HepG2 (cell line): ENCODE data around the gene PGPEP1. TPM values are rescaled to one million over a fixed set of nuclear protein-coding genes. Genes with fewer than 3 reads are reported as not detected.

Experiments used
- HDAC6 ChIP-seq: fragments of 200-600 bp; sonication (generic); IDR thresholded peaks from 2 replicates; pipeline ENCODE4 v1.7.0; 2017; ENCODE audit warnings: mild to moderate bottlenecking, antibody characterized with exemption, low read length, low read depth
- THYN1 ChIP-seq: sonication (generic); formaldehyde crosslinking; IDR thresholded peaks from 2 replicates; pipeline ENCODE4 v1.8.1; 2023; ENCODE audit warnings: low read depth, mild to moderate bottlenecking, moderate library complexity, missing genetic modification reagents, borderline replicate concordance
- ZBTB38 ChIP-seq: sonication (generic); formaldehyde crosslinking; IDR thresholded peaks from 2 replicates; pipeline ENCODE4 v1.5.1; 2020; ENCODE audit warnings: mild to moderate bottlenecking, missing genetic modification reagents
- ZFP1 ChIP-seq: IDR thresholded peaks from 2 replicates; pipeline ENCODE4 v1.6.1; 2016
- ZNF749 ChIP-seq: sonication (generic); formaldehyde crosslinking; IDR thresholded peaks from 2 replicates; pipeline ENCODE4 v1.8.0; 2022; ENCODE audit warnings: mild to moderate bottlenecking, missing genetic modification reagents, moderate library complexity, borderline replicate concordance
- polyA plus RNA-seq, 8 experiments: library from polyadenylated mRNA; depleted of rRNA in 3 of 8; stranded (reverse) in 7 of 8; unstranded in 1 of 8; fragments of >200 nt; fragmentation: Illumina TruSeq in 4 of 8; extraction: Trizol in 4 of 8; gene quantifications; 2 replicates each; pipeline versions ENCODE4 v1.2.1 to v1.2.3, GENCODE V29; 2011 to 2016; ENCODE audit warnings: low read depth in 4 of 8, missing spikeins in 1 of 8, mixed read lengths in 1 of 8; ENCODE audit not compliant: insufficient read depth in 1 of 8
- total RNA-seq, 5 experiments: library from RNA; depleted of rRNA; stranded (reverse); fragments of >200 nt; fragmentation: Illumina TruSeq; extraction: Trizol; gene quantifications; 2 replicates each; pipeline ENCODE4 v1.2.3, GENCODE V29; 2016; ENCODE audit warnings: low read depth in 1 of 5
- TF ChIP-seq, protein P1 (sequence below): sonication (generic); formaldehyde crosslinking; IDR thresholded peaks from 2 replicates; pipeline ENCODE4 v1.5.0; 2020; ENCODE audit warnings: mild to moderate bottlenecking, missing genetic modification reagents, borderline replicate concordance
- TF ChIP-seq, protein P2 (sequence below): sonication (generic); formaldehyde crosslinking; IDR thresholded peaks from 2 replicates; pipeline ENCODE4 v1.4.0; 2020; ENCODE audit warnings: missing genetic modification reagents
- TF ChIP-seq, protein P3 (sequence below): IDR thresholded peaks from 2 replicates; pipeline ENCODE4 v1.6.1; 2016; ENCODE audit warnings: missing compliant biosample characterization, missing genetic modification reagents, borderline replicate concordance
- TF ChIP-seq, protein P4 (sequence below): IDR thresholded peaks from 2 replicates; pipeline ENCODE4 v1.6.1; 2018; ENCODE audit warnings: missing genetic modification reagents, mild to moderate bottlenecking, missing compliant biosample characterization
- TF ChIP-seq, protein P5 (sequence below): sonication (generic); formaldehyde crosslinking; IDR thresholded peaks from 2 replicates; pipeline ENCODE4 v1.4.0; 2020; ENCODE audit warnings: missing genetic modification reagents
- TF ChIP-seq, protein P6 (sequence below): sonication (generic); formaldehyde crosslinking; IDR thresholded peaks from 2 replicates; pipeline ENCODE4 v1.5.0; 2020; ENCODE audit warnings: mild to moderate bottlenecking, low read depth, missing genetic modification reagents, borderline replicate concordance
- TF ChIP-seq, protein P7 (sequence below): sonication (generic); formaldehyde crosslinking; IDR thresholded peaks from 2 replicates; pipeline ENCODE4 v1.8.0; 2022; ENCODE audit warnings: mild to moderate bottlenecking, missing genetic modification reagents; ENCODE audit not compliant: insufficient replicate concordance

PGPEP1 gene
- total and polyA plus RNA-seq, 2 of the 13 experiments (the other 11 are each of a cell fraction or from before 2014, with no cell fraction given), result 53.1 to 56.6 TPM

DNA sequence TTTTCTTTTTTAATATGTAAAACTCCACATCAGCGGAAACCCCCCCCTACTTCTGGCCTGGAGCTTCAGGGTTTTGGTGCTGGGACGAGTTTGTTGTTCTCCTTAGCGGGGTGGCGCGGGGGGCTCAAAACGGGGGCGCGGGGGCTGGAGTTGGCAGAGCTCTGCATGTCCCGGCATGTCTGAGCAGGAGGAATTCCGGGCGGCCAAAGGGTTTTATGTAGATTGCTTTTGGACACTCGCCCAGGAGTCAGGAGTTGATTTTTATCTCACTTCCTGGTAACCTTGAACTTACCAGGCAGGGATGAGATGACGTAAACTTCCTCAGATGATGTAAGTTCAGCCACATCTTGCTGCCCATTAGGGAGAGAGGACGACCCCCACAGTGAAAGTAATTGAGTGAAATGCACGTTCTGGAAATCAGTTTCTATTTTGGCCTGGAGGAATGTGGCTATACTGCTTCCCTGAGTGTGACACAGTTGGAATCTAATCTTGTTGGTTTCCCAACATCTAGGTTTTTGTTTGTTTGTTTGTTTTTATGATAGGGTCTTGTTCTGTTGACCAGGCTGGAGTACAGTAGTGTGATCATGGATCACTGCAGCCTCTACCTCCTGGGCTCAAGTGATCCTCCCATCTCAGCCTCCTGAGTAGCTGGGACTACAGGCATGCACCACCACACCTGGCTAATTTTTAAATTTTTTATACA, 24.6 kb downstream of the PGPEP1 start (continued):
- TF ChIP-seq, protein P1, sequence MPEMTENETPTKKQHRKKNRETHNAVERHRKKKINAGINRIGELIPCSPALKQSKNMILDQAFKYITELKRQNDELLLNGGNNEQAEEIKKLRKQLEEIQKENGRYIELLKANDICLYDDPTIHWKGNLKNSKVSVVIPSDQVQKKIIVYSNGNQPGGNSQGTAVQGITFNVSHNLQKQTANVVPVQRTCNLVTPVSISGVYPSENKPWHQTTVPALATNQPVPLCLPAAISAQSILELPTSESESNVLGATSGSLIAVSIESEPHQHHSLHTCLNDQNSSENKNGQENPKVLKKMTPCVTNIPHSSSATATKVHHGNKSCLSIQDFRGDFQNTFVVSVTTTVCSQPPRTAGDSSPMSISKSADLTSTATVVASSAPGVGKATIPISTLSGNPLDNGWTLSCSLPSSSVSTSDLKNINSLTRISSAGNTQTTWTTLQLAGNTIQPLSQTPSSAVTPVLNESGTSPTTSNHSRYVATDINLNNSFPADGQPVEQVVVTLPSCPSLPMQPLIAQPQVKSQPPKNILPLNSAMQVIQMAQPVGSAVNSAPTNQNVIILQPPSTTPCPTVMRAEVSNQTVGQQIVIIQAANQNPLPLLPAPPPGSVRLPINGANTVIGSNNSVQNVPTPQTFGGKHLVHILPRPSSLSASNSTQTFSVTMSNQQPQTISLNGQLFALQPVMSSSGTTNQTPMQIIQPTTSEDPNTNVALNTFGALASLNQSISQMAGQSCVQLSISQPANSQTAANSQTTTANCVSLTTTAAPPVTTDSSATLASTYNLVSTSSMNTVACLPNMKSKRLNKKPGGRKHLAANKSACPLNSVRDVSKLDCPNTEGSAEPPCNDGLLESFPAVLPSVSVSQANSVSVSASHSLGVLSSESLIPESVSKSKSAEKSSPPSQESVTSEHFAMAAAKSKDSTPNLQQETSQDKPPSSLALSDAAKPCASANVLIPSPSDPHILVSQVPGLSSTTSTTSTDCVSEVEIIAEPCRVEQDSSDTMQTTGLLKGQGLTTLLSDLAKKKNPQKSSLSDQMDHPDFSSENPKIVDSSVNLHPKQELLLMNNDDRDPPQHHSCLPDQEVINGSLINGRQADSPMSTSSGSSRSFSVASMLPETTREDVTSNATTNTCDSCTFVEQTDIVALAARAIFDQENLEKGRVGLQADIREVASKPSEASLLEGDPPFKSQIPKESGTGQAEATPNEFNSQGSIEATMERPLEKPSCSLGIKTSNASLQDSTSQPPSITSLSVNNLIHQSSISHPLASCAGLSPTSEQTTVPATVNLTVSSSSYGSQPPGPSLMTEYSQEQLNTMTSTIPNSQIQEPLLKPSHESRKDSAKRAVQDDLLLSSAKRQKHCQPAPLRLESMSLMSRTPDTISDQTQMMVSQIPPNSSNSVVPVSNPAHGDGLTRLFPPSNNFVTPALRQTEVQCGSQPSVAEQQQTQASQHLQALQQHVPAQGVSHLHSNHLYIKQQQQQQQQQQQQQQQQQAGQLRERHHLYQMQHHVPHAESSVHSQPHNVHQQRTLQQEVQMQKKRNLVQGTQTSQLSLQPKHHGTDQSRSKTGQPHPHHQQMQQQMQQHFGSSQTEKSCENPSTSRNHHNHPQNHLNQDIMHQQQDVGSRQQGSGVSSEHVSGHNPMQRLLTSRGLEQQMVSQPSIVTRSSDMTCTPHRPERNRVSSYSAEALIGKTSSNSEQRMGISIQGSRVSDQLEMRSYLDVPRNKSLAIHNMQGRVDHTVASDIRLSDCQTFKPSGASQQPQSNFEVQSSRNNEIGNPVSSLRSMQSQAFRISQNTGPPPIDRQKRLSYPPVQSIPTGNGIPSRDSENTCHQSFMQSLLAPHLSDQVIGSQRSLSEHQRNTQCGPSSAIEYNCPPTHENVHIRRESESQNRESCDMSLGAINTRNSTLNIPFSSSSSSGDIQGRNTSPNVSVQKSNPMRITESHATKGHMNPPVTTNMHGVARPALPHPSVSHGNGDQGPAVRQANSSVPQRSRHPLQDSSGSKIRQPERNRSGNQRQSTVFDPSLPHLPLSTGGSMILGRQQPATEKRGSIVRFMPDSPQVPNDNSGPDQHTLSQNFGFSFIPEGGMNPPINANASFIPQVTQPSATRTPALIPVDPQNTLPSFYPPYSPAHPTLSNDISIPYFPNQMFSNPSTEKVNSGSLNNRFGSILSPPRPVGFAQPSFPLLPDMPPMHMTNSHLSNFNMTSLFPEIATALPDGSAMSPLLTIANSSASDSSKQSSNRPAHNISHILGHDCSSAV (CRISPR knock-in tag), result no peak
- no peak; the same call in 1 of the 2 replicates for TF ChIP-seq ZBTB38 (CRISPR knock-in tag)
- TF ChIP-seq, protein P2, sequence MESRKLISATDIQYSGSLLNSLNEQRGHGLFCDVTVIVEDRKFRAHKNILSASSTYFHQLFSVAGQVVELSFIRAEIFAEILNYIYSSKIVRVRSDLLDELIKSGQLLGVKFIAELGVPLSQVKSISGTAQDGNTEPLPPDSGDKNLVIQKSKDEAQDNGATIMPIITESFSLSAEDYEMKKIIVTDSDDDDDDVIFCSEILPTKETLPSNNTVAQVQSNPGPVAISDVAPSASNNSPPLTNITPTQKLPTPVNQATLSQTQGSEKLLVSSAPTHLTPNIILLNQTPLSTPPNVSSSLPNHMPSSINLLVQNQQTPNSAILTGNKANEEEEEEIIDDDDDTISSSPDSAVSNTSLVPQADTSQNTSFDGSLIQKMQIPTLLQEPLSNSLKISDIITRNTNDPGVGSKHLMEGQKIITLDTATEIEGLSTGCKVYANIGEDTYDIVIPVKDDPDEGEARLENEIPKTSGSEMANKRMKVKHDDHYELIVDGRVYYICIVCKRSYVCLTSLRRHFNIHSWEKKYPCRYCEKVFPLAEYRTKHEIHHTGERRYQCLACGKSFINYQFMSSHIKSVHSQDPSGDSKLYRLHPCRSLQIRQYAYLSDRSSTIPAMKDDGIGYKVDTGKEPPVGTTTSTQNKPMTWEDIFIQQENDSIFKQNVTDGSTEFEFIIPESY (CRISPR knock-in tag), result no peak
- TF ChIP-seq, protein P3, sequence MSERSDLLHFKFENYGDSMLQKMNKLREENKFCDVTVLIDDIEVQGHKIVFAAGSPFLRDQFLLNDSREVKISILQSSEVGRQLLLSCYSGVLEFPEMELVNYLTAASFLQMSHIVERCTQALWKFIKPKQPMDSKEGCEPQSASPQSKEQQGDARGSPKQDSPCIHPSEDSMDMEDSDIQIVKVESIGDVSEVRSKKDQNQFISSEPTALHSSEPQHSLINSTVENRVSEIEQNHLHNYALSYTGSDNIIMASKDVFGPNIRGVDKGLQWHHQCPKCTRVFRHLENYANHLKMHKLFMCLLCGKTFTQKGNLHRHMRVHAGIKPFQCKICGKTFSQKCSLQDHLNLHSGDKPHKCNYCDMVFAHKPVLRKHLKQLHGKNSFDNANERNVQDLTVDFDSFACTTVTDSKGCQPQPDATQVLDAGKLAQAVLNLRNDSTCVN (CRISPR knock-in tag), result no peak
- no peak for TF ChIP-seq ZFP1 (CRISPR knock-in tag)
- TF ChIP-seq, protein P4, sequence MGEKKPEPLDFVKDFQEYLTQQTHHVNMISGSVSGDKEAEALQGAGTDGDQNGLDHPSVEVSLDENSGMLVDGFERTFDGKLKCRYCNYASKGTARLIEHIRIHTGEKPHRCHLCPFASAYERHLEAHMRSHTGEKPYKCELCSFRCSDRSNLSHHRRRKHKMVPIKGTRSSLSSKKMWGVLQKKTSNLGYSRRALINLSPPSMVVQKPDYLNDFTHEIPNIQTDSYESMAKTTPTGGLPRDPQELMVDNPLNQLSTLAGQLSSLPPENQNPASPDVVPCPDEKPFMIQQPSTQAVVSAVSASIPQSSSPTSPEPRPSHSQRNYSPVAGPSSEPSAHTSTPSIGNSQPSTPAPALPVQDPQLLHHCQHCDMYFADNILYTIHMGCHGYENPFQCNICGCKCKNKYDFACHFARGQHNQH (CRISPR knock-in tag), result peak; percentile 57; the same call in 1 of the 2 replicates
- TF ChIP-seq, protein P5, sequence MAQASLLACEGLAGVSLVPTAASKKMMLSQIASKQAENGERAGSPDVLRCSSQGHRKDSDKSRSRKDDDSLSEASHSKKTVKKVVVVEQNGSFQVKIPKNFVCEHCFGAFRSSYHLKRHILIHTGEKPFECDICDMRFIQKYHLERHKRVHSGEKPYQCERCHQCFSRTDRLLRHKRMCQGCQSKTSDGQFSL, result no peak; the same call in 1 of the 2 replicates
- TF ChIP-seq, protein P6, sequence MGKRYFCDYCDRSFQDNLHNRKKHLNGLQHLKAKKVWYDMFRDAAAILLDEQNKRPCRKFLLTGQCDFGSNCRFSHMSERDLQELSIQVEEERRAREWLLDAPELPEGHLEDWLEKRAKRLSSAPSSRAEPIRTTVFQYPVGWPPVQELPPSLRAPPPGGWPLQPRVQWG (CRISPR knock-in tag), result no peak
- TF ChIP-seq ZNF749, result no peak
- TF ChIP-seq, protein P7, sequence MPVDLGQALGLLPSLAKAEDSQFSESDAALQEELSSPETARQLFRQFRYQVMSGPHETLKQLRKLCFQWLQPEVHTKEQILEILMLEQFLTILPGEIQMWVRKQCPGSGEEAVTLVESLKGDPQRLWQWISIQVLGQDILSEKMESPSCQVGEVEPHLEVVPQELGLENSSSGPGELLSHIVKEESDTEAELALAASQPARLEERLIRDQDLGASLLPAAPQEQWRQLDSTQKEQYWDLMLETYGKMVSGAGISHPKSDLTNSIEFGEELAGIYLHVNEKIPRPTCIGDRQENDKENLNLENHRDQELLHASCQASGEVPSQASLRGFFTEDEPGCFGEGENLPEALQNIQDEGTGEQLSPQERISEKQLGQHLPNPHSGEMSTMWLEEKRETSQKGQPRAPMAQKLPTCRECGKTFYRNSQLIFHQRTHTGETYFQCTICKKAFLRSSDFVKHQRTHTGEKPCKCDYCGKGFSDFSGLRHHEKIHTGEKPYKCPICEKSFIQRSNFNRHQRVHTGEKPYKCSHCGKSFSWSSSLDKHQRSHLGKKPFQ (CRISPR knock-in tag), result peak; percentile 53
- TF ChIP-seq THYN1 (CRISPR knock-in tag), result no peak
- no peak for TF ChIP-seq HDAC6
